Measurements from ENCODE around the gene SIGLEC9.

The SIGLEC9 gene

DNA sequence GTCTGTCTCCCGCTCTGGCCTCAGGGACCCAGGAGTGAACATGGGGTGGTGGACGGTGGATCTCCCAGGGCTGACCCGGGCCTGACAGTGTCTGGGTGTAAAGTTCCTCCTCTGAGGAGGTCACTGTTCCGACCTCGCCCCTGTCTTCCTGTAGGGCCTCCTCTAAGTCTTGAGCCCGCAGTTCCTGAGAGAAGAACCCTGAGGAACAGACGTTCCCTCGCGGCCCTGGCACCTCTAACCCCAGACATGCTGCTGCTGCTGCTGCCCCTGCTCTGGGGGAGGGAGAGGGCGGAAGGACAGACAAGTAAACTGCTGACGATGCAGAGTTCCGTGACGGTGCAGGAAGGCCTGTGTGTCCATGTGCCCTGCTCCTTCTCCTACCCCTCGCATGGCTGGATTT, at the start of gene SIGLEC9:
SIGLEC9 (plus strand) TSS at position 178 of the 400 bp plus-strand sequence; CDS start at position 247, 69 bp downstream.
- no peak for DNase-seq (ENCODE audit: low read depth)

DNA sequence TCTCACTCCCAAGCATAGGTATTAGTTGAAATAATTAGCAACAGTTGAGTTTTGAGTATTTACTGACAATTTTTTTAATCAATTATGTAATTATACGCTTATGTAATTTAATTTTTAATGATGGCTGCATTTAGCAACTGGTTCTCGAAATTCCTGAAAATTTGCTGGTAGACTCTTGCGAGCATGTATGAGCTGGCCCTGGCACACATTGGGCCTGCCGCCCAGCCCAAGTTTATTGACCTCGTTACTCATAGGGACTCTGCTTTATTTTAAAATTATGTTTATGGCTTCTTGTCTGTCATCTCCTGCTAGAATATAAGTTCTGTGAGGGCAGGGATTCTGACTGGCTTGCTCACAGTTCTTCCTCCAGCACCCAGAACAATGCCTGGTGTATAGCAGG, 48.7 kb upstream of the SIGLEC9 start:
- DNase-seq (ENCODE audit: low read depth) = no peak

DNA sequence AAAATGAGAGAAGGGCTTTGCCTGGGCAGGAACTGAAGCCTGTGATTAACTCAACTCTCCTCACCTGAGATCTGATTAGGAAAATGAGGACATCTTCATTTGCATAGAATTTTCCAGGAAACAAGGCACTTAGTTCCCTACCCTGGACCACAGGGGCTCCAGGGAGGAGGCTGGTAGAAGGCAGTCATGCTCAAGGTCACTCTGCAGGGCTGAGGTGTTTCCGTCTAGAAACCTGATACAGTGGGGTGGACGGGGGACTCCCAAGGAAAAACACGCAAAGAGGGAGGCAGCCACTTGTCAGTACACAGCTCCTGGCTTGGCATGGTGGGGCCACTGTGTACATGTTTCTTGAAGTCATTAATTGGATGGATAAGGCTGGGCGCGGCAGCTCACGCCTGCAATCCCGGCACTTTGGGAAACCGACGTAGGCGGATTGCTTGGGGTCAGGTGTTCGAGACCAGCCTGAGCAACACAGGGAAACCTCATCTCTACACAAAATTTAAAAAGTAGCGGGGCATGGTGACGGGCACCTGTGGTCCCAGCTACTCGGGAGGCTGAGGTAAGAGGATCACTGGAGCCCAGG, 48.0 kb upstream of the SIGLEC9 start:
- no peak for DNase-seq (ENCODE audit: low read depth)

DNA sequence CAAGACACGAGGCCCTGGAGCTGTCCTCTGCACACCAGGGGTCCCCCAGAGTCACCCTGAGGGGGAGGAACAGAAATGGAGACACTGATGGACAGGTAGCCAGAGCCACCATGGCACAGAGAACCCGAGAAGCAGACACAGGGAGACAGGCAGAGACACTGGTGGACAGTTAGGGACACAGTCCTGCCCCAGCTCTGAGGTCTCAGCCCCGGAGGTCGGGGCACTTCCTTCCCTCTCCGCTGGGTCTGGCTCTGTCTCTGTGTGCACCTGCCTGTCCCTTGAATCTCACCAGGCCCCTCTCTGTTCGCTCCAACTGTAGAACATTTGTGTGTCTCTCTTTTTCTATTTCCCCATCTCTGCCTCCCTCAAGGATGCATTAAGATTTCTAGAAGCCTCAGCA, 46.6 kb upstream of the SIGLEC9 start:
- no peak for DNase-seq (ENCODE audit: low read depth)

DNA sequence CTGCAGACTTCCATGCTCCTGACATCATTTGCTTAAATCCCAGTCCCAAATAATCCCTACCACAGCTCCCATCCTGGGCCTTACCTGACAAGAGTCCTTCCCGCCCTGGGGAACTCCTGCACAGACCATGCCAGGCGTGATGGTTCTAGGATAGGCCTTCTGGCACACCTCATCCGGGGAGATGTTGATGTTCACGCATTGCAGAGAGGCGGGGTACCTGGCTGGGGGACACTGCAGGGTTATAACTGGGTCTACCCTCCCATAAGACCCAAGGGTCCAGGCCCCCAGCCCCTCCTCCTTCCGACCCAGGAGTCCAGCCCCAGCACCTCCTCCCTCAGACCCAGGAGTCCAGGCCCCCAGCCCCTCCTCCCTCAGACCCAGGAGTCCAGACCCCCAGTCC, 46.0 kb upstream of the SIGLEC9 start:
- no peak for DNase-seq (ENCODE audit: low read depth)

DNA sequence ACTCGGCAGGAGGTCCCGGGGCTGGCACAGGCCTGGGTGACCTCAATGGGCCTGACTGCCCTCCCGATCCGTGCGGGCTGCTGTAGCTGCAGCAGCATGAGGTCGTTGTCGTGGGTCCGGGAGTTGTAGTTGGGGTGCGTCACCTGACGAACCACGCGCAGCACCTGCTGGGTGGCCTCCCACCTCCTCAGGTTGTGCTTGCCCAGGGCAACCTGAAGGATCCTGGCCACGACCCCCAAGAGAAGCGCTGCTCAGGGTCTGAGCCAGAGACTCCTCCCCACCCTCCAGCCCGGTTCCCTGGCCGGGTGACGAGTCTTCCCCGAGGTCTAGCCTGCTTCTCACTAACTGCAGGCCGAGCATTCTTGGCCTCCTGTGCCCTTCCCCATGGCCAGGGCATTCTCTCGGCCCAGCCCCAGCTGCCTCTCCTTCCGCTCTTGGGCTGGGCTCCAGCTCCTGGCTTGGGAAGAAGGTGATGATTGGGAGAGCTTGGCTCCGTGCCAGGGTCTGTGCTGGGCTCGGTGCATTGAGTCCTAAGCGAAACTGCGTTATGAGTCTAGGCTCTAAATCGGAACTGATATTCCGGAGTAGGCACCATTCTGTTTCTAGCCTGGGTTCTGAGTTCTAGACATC, 45.1 kb upstream of the SIGLEC9 start:
- DNase-seq (ENCODE audit: low read depth) = no peak

DNA sequence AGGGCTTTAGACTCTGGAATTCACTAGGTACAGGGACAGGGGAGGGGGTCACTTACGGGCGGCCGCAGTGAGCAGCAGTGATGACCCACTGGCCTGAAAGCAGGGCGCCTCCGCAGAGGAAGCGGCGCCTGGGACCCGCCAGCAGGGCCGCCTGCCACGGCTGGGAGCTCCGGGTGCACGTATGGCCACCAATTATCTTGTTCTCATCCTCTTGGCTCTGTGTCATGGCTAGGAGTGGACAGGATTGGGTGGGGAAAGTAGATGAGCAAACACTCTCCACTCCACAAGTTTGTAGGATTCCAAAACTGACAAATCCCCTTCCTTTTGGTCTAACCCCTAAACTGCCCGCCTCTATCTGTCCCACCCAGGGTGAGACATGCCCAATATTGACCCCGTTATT, 43.2 kb upstream of the SIGLEC9 start:
- no peak for DNase-seq (ENCODE audit: low read depth)

DNA sequence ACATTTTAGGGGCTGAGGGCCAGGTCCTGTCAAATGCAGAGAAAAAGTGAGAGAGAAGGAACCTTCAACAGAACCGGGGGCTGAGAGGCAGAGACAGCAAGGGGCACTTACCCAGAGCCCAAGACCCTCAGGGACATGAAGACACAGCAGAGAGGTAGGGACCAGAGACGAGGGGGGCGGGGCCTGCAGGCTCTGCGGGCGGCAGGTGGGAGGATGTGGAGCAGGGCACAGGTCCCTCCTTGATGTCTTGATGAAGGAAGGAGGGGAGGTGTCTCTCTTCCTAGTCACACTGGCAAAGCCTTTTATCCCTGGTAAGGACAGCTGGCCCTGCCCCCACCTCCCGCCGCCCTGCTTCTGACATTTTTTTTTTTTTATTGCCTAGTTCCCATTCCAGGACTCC, 42.1 kb upstream of the SIGLEC9 start, which contains the start of gene KLK14:
KLK14 (minus strand) TSS at position 277 of the 400 bp plus-strand sequence; CDS start at position 4, 273 bp downstream.
- no peak for DNase-seq (ENCODE audit: low read depth)

DNA sequence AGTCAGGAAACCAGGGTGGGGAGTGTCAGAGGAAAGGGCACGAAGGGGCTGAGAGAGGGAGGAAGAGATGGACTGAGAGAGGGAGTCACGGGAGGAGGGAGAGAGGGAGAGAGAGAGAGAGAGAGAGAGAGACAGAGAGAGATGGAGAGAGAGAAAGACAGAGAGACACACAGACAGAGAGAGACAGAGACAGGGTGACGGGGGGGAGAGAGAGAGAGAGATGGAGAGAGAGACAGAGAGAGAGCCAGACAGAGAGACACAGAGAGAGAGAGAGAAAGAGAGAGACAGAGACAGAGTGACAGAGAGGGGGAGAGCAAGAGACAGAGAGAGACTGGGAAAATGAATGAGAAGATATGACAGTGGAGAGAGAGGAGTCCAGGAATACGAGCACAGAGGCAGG, 41.5 kb upstream of the SIGLEC9 start:
- DNase-seq (ENCODE audit: low read depth) = no peak

DNA sequence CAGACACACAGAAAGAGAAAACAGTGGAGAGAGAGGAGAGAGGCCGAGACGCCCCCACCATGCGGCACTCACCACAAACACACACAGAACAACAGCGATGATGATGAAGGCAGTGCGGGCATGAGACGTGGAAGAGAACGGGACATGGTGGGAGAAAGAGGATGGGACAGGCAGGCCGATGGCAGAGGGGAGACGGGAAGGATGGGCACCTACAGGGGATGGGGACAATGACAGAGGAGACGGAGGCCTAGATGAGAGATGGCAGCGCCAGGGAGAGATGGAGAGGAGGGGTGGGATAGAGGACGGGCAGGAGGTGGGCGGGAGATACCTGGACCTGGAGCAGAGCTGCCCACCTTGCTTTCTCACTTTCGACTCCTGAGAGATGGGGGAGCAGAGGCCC, 40.9 kb upstream of the SIGLEC9 start:
- no peak for DNase-seq (ENCODE audit: low read depth)

DNA sequence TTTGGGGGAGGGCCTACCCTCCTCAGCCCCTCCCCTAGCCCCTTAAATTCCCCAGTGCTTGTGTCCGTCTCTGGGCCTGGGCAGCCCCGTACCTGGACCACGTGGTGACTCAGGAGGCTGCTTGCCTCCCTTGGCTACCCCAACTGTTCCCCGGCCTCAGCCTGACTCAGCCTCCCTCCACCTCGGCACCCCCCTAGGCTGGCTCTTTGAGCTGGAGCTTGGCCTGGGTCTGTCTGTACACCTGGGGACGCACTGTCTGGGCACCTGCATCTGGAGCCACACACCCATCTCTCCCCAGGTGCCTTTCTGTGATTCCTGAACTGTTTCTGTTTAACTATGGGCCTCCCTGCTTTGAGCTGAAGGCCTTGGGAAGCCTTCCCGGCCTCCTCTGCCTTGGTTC, 40.2 kb upstream of the SIGLEC9 start:
- no peak for DNase-seq (ENCODE audit: low read depth)

DNA sequence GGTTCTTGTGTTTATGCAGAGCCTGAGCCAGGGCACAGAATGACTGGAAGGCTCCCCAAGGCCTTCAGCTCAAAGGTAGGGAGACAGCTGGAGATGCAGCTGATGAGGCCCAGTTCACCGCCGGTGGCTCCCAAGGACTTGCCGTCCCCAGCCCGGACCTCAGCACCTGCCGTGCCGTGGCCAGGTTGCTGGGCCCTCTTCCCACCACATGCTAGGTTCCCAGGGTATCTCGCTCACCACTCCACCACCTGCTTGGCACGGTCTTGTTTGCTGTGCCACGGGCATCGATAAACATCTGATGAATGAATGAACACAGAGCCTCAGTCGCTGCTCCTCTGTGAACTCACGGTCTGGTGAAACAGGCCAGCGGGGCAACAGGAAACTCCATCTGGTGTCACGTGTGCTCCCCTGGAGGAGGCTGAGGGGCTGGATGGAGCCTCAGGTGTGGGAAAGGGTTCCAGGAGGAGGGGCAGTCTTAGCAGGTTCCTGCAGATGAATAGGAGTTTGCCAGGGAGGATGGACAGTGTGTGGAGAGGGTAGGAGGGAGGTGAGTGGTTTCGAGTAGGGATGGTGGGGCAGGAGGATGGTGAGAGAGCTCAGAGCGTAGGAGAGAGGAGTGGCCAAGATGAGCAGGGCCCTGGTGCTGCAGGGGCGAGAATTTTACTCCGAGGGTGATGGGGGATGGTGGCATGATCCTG, 38.4 kb upstream of the SIGLEC9 start:
- DNase-seq (ENCODE audit: low read depth) = no peak

DNA sequence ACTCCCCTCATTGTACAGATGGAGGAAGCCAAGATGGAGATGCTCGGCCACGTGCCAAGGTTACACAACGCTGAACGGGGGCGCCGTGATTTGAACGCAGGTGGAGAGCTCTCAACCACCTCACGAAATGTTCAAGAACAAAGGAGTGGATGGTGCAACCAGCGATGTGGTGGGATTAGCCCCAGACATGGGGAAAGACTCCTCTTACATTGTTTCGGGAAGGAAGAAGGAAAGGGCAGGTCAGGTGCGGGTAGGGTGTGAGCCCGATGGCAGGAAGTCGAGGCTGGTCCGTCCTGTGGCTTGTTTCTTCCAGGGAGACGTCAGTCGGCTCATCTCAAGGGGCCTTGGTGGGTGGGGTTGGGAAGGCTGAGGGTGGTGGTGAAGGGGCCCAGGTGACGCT, 34.9 kb upstream of the SIGLEC9 start:
- no peak for DNase-seq (ENCODE audit: low read depth)

DNA sequence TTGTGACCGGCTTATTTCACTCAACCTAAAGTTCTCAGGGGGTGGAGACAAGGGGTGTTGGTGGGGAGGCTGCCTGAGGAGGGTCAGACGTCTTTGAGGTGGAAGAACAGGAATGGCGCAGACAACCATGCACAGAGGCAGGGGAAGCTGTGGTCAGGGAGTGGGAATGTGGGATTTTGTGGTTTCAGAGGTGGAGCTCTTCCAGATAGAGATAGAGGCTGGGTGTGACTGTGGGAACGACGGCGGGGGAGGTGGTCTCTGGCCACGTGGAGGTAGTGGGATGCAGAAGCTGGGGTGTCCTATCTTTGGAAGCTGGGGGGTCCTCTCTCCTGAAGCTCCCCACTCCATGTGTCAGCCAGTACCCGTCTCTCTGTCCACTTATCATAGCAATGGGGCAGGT, 34.2 kb upstream of the SIGLEC9 start:
- no peak for DNase-seq (ENCODE audit: low read depth)

DNA sequence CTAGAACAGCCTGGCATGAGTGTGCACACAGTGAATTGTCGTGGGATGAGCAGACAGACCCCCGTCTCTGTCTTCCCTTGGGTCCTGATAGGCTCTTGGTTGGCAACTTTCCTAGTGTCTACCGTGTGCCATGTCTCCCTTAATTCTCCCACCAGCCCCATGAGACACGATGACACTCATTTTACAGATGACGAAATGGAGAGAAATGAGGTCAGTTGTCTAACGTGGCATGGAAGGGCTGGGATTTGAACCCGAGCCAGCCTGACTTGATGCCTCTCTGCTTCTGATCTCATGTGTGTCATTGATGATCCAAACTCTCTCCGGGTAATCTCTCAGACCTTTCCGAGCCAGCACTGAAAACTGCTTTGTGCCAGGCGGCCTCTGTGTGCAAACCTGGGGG, 33.6 kb upstream of the SIGLEC9 start:
- DNase-seq (ENCODE audit: low read depth) = no peak

DNA sequence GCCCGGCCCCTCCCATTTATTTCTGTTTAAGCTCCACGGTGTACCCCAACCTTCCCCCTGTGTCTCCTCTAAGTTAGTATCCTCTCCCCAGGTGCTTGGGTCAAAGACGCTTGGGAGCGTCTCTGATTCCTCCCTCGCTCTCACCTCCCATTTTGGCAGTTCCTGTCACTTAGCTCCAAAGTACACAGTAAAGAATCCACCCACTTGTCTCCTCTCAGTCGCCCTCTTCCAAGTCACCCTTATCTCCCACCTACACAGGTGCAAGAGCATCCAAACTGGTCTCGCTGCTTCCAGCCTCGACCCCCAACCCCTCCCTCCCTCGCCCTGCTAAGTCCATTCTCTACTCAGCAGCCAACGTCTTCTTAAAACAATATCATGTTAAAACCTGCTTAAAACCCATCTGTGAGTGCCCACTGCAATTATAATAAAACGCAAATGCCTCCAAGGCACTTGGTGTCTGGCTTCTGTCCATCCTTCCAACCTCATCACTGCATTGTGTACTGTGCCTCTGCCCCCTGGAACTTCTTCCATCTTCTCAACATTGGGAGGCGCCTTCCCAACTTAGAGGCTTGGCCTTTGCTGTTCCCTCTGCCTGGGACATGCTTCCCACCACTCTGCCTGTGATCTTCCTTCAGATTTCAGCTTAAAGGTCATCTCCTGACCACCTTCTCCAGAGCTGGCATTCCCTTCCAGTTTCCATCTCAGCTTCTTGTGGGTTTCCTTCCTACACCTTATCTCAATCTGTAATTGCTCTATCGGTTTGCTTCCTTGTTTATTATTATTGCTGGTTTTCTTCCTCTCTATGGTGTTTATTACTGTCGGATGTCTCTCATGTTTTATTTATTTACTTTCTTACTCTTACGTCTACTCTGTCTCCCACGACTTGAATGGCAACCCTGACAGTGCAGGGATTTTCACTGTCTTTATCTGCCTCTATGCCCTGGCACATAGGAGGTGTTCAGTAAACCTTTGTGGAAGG, 32.5 kb upstream of the SIGLEC9 start:
- DNase-seq (ENCODE audit: low read depth) = no peak

DNA sequence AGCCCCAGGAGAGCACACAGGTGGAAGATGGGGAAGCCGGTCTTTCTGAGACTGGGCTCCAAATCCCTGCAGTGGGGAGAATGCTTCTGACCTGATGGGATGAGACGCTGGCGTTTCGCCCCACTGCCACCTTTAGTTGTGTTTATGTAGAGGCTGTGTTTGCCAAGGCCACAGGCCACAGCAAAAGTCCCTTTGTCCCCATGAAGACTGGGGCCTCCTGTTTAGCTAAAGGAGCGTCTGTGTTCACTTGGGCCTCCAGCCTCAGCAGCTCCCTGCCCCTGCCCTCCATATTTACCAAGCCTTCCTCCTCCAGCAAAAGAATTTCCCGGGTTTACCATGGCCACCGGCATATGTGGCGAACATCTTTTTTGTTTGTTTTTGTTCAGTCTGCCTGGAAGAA, 31.6 kb upstream of the SIGLEC9 start:
- no peak for DNase-seq (ENCODE audit: low read depth)

DNA sequence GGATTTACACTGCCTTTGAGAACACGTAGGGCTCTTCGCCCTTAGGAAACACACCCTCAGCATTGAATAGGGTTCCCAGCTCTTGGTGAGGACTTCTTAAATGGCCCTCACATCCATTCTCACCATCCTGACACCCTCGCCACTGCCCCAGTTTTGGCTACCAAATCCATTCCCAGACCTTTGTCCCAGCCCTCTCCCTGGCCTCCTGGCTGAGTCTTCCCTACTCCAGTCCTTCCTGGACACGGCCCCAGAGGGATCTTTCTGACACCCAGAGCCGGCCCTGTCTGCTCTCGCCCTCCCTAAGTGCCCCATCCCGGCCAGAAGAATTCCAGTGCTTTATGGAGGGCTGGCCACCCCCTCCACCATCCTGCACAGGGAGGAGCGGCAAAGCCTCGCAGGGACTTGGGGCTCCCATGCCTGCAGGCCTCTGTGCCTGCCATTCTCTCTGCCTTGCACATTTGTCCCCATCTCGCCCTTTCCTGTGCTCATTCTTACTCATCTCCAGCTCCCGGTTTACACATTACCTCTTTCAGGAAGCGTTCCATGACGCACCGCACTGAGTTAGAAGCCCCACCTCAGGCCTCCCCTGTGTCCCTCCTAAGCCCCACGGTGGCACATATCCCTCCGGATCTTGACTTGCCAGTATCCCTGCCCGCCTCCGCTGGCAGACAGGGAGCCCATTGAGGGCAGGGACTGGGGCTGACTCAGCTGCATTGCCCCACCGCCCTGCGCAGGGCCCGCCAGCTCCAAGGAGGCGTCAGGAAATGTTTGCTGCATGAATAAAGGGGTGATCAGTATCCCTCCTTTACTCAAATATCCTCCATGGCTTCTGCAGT, 31.0 kb upstream of the SIGLEC9 start:
- no peak for DNase-seq (ENCODE audit: low read depth)

DNA sequence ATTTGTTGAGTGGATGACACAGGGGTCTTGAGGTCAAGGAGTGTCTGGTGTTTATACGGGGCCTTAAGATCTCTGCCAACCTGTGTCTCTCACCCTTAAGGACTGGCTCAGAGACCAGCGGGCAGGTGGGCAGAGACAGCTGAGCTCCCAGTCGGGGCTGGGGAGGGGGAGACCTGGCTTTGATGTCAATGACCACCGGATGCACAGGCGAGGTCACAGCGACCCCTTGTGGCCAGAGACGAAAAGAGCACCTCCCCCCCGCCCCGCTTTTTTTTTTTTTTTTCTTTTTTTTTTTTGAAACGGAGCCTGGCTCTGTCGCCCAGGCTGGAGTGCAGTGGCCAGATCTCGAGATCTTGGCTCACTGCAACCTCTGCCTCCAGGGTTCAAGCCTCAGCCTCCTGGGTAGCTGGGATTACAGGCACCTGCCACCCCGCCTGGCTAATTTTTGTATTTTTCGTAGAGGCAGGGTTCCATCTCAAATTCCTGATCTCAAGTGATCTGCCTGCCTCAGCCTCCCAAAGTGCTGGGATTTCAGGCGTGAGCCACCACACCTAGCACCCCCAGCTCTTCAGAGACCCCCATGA, 29.9 kb upstream of the SIGLEC9 start:
- DNase-seq (ENCODE audit: low read depth) = no peak

DNA sequence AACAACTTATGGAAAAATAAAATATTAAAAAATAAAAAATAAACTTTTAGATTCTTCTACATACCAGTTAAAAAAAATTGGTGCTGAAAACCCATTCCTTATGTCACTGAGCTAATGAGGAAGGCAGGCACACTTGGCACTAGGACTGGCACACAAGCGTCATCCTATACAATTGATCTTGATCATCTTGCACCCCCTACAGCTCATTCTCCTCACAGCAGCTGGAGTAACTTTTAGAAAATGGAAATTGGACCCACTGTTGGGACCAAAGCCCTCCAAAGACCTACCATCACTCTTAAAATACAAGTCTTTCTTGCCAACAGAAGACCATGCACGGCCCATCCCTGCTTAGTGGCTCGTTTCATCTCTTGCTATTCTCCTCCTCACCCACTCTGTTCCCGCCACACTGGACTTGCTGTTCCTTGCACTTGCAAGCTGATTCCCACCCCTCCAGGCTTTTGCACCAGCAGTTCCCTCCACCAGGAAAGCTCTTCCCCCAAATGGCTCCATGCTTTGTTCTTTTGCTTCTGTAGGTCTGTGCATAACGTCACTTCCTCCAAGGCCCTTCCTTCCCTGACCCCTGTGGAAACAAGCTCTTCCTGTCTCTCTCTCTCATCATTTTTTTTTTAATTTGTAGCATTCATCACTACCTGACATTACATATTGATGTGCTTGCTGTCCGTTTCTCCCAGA, 28.1 kb upstream of the SIGLEC9 start:
- no peak for DNase-seq (ENCODE audit: low read depth)

Data from stromal cell of bone marrow (primary cell).